GM20000 (cell line): ENCODE results near the gene CCL27.

ENCODE experiments used
- DNase-seq: peaks from one replicate; pipeline ENCODE4 v3.0.0; 2012; ENCODE audit warnings: low spot score
- CTCF ChIP-seq: IDR thresholded peaks from 2 replicates; pipeline ENCODE4 v1.5.1; 2012; ENCODE audit warnings: mild to moderate bottlenecking, control low read depth; ENCODE audit errors: extremely low read depth, missing control alignments

The CCL27 gene

GRCh38 chr9:34636791-34637355, 25.6 kb downstream of the CCL27 start:
- DNase-seq, result no peak
- no peak for TF ChIP-seq CTCF

GRCh38 chr9:34635556-34635955, 26.9 kb downstream of the CCL27 start:
- TF ChIP-seq CTCF, result no peak
- no peak for DNase-seq

GRCh38 chr9:34634551-34635248, 27.8 kb downstream of the CCL27 start:
- no peak for DNase-seq
- no peak for TF ChIP-seq CTCF

GRCh38 chr9:34633851-34634550, 28.5 kb downstream of the CCL27 start:
- TF ChIP-seq CTCF, result peak; percentile 86
- DNase-seq, result peak; percentile 85

GRCh38 chr9:34633166-34633565, 29.3 kb downstream of the CCL27 start:
- DNase-seq, result no peak
- no peak for TF ChIP-seq CTCF

- TF ChIP-seq CTCF, result no peak
- no peak for DNase-seq
Observed at GRCh38 chr9:34630402-34631154, 31.9 kb downstream of the CCL27 start.

GRCh38 chr9:34629491-34629808, 33.0 kb downstream of the CCL27 start:
- no peak for DNase-seq
- TF ChIP-seq CTCF, result no peak
